Astrocyte of the spinal cord (primary cell): ENCODE measurements around the gene STXBP5.

Experiments
- DNase-seq: peaks from one replicate; pipeline ENCODE4 v3.0.0; 2011; ENCODE audit warnings: low read depth, low spot score
- H3K4me3 ChIP-seq: 2 replicates; pipeline ENCODE4 v1.5.1; 2011; ENCODE audit warnings: low read depth, mild to moderate bottlenecking, low read length, moderate library complexity
- in situ Hi-C: cut with HindIII; loops from 2 replicates; pipeline ENCODE4 v1.10.0; 2017; ENCODE audit warnings: low sequenced_read_pairs
- TF ChIP-seq, protein P1 (sequence below): IDR thresholded peaks from 2 replicates; pipeline ENCODE4 v1.5.1; 2012; ENCODE audit warnings: low read depth, mild to moderate bottlenecking, low read length, inconsistent platforms

STXBP5 gene

DNA sequence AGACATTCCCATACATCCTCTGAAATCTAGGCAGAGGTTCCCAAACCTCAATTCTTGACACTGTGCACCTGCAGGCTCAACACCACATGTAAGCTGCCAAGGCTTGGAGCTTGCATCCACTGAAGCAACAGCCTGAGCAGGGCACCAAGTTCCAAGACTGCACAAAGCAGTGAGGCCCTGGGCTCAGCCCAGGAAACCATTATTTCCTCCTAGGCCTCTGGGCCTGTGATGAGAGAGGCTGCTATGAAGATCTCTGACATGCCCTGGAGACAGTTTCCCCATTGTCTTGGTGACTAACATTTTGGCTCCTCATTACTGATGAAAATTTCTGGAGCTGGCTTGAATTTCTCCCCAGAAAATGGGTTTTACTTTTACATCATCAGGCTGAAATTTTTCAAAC, 196.8 kb downstream of the STXBP5 start:
- in situ Hi-C loops = no loop called here
- no peak for DNase-seq
- TF ChIP-seq, protein P1, sequence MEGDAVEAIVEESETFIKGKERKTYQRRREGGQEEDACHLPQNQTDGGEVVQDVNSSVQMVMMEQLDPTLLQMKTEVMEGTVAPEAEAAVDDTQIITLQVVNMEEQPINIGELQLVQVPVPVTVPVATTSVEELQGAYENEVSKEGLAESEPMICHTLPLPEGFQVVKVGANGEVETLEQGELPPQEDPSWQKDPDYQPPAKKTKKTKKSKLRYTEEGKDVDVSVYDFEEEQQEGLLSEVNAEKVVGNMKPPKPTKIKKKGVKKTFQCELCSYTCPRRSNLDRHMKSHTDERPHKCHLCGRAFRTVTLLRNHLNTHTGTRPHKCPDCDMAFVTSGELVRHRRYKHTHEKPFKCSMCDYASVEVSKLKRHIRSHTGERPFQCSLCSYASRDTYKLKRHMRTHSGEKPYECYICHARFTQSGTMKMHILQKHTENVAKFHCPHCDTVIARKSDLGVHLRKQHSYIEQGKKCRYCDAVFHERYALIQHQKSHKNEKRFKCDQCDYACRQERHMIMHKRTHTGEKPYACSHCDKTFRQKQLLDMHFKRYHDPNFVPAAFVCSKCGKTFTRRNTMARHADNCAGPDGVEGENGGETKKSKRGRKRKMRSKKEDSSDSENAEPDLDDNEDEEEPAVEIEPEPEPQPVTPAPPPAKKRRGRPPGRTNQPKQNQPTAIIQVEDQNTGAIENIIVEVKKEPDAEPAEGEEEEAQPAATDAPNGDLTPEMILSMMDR = no peak
- H3K4me3 ChIP-seq = no peak overlapping the region

DNA sequence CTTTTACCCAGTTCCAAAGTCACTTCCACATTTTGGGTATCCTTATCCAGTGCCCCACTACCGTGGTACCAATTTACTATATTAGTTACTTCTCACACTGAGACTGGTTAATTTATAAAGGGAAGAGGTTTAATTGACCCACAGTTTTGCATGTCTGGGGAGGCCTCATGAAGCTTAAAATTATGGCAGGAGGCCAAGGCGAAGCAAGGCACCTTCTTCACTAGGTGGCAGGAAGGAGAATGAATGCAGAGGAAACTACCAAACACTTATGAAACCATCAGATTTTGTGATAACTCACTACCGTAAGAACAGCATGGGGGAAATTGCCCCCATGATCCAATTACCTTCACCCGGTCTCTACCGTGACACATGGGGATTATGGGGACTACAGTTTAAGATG, 197.6 kb downstream of the STXBP5 start:
- no peak for DNase-seq
- H3K4me3 ChIP-seq = no peak overlapping the region
- TF ChIP-seq, protein P1 = no peak
- in situ Hi-C loops = no loop called here

DNA sequence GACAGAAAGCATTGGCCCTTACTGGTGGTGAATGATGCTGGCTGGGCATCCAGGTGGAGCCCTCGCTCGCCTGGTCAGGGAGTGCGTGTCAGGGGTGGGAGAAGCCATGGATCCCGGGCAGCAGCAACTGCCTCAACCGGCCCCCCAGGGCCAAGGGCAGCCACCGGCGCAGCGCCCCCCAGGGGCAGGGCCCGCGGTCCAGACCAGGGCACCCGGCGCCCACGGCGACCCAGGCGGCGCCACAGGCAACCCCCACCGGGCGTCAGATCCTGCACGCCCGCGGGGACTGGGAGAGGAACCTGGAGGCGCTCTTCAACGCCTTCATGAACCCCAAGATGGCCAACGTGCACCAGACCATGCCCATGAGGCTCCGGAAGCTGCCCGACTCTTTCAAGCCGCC, 202.6 kb downstream of the STXBP5 start:
- in situ Hi-C loops = no loop called here
- no peak for DNase-seq
- no peak overlapping the region for H3K4me3 ChIP-seq
- TF ChIP-seq, protein P1 = no peak

DNA sequence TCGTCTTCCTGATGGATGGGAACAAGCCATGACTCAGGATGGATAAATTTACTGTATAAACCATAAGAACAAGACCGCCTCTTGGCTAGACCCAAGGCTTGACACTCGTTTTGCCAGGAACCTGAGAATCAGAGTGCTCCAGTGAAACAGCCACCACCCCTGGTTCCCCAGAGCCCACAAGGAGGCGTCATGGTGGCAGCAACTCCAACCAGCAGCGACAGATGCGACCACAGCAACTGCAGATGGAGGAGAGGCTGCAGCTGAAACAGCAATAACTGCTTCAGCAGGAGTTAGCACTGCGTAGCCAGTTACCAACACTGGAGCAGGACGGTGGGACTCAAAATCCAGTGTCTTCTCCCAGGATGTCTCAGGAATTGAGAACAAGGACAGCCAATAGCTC, 203.4 kb downstream of the STXBP5 start:
- H3K4me3 ChIP-seq = no peak overlapping the region
- TF ChIP-seq, protein P1 = no peak
- in situ Hi-C loops = no loop called here
- DNase-seq = no peak

DNA sequence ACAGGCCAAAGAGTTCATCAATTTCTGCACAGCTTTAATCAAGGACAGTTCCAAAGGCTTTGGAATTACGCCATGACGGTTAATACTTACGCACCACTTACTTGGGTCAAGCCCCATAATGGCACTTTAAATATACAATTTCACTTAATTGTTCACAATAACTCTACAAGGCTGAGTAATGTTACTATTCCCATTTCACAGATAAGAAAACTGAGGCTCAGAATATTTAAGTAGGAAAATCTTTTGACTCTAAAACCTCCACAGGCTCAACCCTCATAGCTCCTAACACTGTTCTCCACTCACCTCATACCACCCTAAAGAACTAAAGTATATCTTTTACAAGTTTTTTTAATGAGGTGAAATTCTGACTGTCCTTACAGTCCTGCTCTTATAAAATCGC, 212.4 kb downstream of the STXBP5 start:
- in situ Hi-C loops = no loop called here
- H3K4me3 ChIP-seq = no peak overlapping the region
- no peak for DNase-seq
- TF ChIP-seq, protein P1 = no peak

DNA sequence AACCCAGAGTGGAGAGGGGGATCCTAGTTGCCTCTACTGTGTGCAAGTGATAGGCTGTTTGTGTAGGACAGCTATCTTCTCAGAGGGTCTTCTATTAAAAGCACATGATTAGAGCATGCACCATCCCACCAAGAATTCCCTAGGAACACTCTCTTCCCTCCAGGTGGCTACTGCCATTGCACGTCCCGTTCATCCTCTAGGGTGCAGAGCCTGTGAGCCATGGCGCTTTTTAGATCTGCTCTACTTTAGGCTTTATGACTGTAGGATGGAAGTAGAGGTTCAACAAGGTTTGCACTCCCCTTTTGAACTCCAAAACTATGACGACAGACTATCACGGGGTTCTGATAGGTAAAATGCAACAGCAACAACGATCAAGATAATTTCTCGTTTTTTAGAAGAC, 213.7 kb downstream of the STXBP5 start:
- in situ Hi-C loops = no loop called here
- TF ChIP-seq, protein P1 = no peak
- H3K4me3 ChIP-seq = no peak overlapping the region
- no peak for DNase-seq

DNA sequence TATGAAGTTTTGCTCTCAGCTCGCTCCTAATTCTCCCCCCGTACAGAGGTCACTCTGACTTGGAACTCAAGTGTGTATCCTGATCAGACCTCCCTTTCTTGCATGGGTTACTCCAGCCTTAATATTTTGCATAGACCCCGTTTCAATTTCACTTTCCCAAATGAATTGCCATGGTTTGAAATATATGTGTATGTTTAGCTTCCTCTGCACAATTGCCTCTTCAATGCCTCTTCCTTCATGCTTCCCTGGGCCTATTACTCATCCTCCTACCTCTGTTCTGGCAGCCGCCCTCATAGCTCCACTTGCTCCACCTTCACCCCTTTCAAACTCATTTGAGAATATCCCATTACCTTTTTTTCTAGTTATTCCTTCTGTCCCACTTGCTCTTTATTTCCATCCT, 214.3 kb downstream of the STXBP5 start:
- H3K4me3 ChIP-seq = no peak overlapping the region
- in situ Hi-C loops = no loop called here
- TF ChIP-seq, protein P1 = no peak
- no peak for DNase-seq
